OCI-LY3 (cell line): ENCODE data around the gene SRM.

Experiments used
- CTCF ChIP-seq: fragments of 200-600, 300-600 bp; sonication (generic); IDR thresholded peaks from 2 replicates; pipeline ENCODE4 v1.5.1; 2014; ENCODE audit warnings: antibody characterized with exemption, low read length, low read depth
- EZH2phosphoT487 ChIP-seq: fragments of 200-600 bp; shearing (Covaris generic); IDR thresholded peaks from 2 replicates; pipeline ENCODE4 v1.6.1; 2018; ENCODE audit warnings: antibody characterized with exemption, mixed run types, low read depth

DNA sequence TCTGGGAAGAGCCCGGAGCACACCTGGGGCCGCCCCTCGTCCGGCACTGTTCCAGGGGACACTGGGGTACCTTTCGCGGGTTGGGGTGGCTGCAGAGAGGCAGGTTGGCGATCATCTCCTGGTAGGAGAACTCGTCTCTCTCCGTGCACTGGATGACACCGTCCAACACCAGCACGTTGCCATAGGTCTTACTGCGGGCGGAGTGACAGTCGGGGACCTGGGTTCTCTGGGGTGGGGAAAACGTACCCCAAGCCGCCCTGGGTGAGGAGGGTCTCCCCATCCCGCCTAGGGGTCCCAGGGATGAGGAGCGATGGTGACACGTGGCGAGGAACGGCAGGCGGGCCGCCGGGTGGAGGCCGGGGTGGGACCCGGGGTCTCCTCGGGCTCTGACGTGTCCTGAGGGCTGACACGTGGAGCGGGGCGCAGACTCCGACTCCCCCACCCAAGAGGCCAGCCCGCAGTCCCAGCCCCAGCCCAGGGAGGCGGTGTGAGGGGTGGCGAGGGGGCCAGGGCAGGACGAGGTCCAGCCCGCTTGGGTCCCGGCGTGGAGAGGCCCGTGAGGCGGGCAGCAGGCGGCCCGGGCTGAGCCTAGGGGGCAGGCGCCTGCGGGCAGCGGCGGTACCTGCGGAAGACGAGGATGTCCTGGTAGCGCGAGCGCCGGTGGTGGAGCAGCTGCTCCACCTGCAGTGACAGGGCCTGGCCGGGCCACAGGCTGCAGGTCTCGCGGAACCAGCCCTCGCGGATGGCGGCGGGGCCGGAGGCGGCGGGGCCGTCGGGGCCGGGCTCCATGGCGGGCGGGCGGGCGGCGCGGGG, 457 bp downstream of the SRM start:
- TF ChIP-seq CTCF: no peak
- TF ChIP-seq EZH2phosphoT487: no peak
